Left lung (tissue), 10 donors: ENCODE data around the gene HMOX2. TPM values are rescaled to one million over a fixed set of nuclear protein-coding genes. Genes with fewer than 3 reads are reported as not detected.
A peak's percentile ranks its signal among the peaks of the same experiment; 100 is the strongest.

Experiments
- ATAC-seq: fragments of 200-7000 bp; cut with Tn5 transposase; one replicate; pipeline ENCODE4 v1.9.1; 2020; ENCODE audit warnings: moderate library complexity
- DNase-seq, 4 donors: peaks; one replicate each; pipeline ENCODE4 v3.0.0-alpha.2; 2013 to 2020
- H3K27ac ChIP-seq, 2 donors: fragments of 200-600 bp; sonication (generic) in 1 of 2; one replicate each; pipeline versions ENCODE4 v1.5.0 to v1.8.0; 2020 to 2021
- H3K27me3 ChIP-seq, 2 donors: fragments of 200-600 bp; sonication (generic) in 1 of 2; one replicate each; pipeline versions ENCODE4 v1.5.0 to v1.8.0; 2020 to 2021
- H3K36me3 ChIP-seq, 2 donors: fragments of 200-600 bp; sonication (generic) in 1 of 2; one replicate each; pipeline versions ENCODE4 v1.5.0 to v1.8.0; 2020 to 2021
- H3K4me1 ChIP-seq, 2 donors: fragments of 200-600 bp; one replicate each; pipeline ENCODE4 v1.8.0; 2021
- H3K4me3 ChIP-seq, 2 donors: fragments of 200-600 bp; sonication (generic) in 1 of 2; one replicate each; pipeline versions ENCODE4 v1.5.0 to v1.8.0; 2020 to 2021; ENCODE audit warnings: mild to moderate bottlenecking in 1 of 2
- H3K9me3 ChIP-seq, 2 donors: fragments of 200-600 bp; sonication (generic) in 1 of 2; one replicate each; pipeline versions ENCODE4 v1.5.0 to v1.8.0; 2020 to 2021
- intact Hi-C, 2 donors: fragments of 100-400 bp; cut with DNase I; formaldehyde crosslinking; loops; one replicate each; pipeline versions ENCODE4 v1.11.2 to v1.14.2; 2022
- polyA plus RNA-seq, 6 donors: library from polyadenylated mRNA; unstranded; fragments of 120-200 nt; gene quantifications; one replicate each; pipeline ENCODE4 v1.2.1, GENCODE V29; 2013; ENCODE audit not compliant: insufficient read length in 6 of 6
- total RNA-seq, 2 donors: library from RNA; stranded (reverse); fragmentation: NEBNext Ultra II Directional; extraction: Animal tissue kit (Norgen Biotek cat#: 25700); gene quantifications; one replicate each; pipeline ENCODE4 v1.2.1, GENCODE V29; 2021
- TF ChIP-seq, protein P1 (sequence below), 2 donors: fragments of 200-600 bp; sonication (generic) in 1 of 2; IDR thresholded peaks; one replicate each; pipeline versions ENCODE4 v1.5.0 to v1.8.0; 2021; ENCODE audit warnings: antibody characterized with exemption in 2 of 2
- donor health status: DM: no; HTN: yes; CAD: no.
- donor health status: DM: no; HTN: no; CAD: no.

HMOX2 gene
- total and polyA plus RNA-seq, 8 donors, result 36.2 to 52.1 (median 39.5) TPM

- no peak for ATAC-seq
- Histone ChIP-seq H3K27me3 (no peaks in the 10 kb centered on the region), H3K36me3 (peaks cover 0 to 49% of the 10 kb centered on the region in 2 donors), H3K9me3 (no peaks in the 10 kb centered on the region), H3K4me3 (no peak overlapping the region), H3K27ac (peak overlapping the region; percentile 40 to 75), H3K4me1 (peaks cover 22 to 57% of the 10 kb centered on the region in 2 donors)
- DNase-seq, result no peak
- intact Hi-C loops, result loop anchor here in 1 of 2 donors (10.0 kb wide), 1 partner anchor 71 kb away; no protein-coding TSS in a partner anchor
- TF ChIP-seq, protein P1, sequence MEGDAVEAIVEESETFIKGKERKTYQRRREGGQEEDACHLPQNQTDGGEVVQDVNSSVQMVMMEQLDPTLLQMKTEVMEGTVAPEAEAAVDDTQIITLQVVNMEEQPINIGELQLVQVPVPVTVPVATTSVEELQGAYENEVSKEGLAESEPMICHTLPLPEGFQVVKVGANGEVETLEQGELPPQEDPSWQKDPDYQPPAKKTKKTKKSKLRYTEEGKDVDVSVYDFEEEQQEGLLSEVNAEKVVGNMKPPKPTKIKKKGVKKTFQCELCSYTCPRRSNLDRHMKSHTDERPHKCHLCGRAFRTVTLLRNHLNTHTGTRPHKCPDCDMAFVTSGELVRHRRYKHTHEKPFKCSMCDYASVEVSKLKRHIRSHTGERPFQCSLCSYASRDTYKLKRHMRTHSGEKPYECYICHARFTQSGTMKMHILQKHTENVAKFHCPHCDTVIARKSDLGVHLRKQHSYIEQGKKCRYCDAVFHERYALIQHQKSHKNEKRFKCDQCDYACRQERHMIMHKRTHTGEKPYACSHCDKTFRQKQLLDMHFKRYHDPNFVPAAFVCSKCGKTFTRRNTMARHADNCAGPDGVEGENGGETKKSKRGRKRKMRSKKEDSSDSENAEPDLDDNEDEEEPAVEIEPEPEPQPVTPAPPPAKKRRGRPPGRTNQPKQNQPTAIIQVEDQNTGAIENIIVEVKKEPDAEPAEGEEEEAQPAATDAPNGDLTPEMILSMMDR (IDR thresholded peaks at IDR 0.05), result no peak
Measured at GRCh38 chr16:4513881-4514280, 37.7 kb downstream of the HMOX2 start.

- Histone ChIP-seq H3K9me3 (no peaks in the 10 kb centered on the region), H3K36me3 (peaks cover 0 to 41% of the 10 kb centered on the region in 2 donors), H3K4me3 (no peak overlapping the region), H3K27me3 (no peaks in the 10 kb centered on the region), H3K27ac (peak overlapping the region; percentile 40 to 75), H3K4me1 (peaks cover 22 to 57% of the 10 kb centered on the region in 2 donors)
- DNase-seq, result no peak
- intact Hi-C loops, result loop anchor here in 1 of 2 donors (10.0 kb wide), 1 partner anchor 70 kb away; no protein-coding TSS in a partner anchor
- TF ChIP-seq, protein P1 (IDR thresholded peaks at IDR 0.05), result no peak
- peak; percentile 4 for ATAC-seq
Measured at GRCh38 chr16:4514606-4515005, 38.4 kb downstream of the HMOX2 start.

DNA sequence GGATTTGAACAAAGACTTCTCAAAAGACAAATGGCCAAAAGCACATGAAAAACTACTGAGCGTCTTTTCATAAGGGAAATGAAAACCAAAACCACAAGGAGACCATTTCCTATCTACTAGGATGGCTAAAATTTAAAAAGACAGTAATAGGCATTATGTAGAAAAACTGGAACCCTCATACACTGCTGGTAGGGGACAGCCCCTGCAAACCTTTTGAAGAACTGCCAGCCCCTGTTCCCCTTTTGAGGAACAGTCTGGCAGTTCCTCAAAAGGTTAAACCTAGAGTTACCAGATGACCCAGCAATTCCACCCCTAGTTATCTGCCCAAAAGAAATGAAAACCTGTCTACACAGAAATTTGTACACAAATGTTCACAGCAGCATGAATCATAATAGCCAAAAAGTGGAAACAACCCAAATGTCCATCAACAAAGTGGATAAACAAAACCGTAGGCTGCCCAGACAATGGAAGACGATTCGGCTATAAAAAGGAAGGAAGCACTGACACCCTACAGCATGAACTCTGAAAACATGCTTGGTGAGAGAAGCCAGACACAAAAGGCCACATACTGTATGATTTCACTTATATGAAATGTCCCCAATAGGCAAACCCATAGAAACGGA lies 39.5 kb downstream of the HMOX2 start:
- Histone ChIP-seq H3K36me3 (peaks cover 0 to 30% of the 10 kb centered on the region in 2 donors), H3K9me3 (no peaks in the 10 kb centered on the region), H3K27ac (peak overlapping the region; percentile 40 to 75), H3K4me1 (peaks cover 22 to 53% of the 10 kb centered on the region in 2 donors), H3K4me3 (no peak overlapping the region), H3K27me3 (no peaks in the 10 kb centered on the region)
- TF ChIP-seq, protein P1 (IDR thresholded peaks at IDR 0.05), result no peak
- intact Hi-C loops, result loop anchor here in 1 of 2 donors (10.0 kb wide), 1 partner anchor 69 kb away; no protein-coding TSS in a partner anchor
- peak; percentile 43 for ATAC-seq
- no peak for DNase-seq

DNA sequence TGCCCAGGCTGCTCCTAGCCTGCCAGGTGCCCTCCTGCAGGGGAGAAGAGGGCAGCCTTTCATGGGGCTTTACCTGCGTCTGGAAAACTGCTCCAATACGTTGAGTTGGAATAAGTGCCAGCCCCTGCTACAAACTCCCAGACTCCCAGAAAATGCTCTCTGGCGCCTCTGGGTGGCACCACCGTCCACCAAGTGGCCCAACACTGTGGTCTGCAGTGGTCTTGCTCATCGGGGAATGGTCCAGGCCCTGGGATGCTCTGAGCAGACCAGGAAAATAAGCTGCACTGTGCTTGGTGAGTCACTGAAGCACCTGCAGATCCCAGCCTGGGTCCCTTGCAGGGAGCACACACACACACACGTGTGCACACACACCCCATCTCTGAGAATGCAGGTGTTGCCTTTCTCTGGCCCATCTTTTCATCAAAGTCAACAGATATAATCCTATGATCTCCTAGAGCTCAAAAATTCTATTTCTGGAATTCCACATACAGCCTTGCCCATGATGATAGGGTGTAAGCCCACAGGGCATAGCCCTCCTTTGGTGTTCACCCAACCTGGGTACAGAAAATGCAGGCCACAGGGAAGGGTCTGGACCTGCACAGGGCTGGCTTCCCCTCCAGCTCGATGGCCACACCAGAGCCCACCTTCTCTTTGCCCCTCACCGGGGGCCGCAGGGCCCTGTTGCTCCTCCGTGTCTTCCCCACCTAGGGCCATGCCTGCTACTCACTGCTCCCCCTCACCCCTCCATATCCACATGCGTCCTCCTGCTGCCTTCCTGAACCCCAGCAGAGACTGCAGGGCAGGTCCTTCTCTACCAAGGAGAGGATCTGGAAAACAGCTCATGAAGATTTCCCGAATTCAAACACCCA lies 41.8 kb downstream of the HMOX2 start:
- peak in 1 of 4 donors; percentile 63 for DNase-seq
- H3K4me3 ChIP-seq, result no peak overlapping the region
- no peak overlapping the region for H3K27ac ChIP-seq
- ATAC-seq, result peak; percentile 34
- peaks cover 22 to 47% of the 10 kb centered on the region in 2 donors for H3K4me1 ChIP-seq
- TF ChIP-seq, protein P1 (IDR thresholded peaks at IDR 0.05), result peak in 1 of 2 donors; percentile 35
- intact Hi-C loops, result loop anchor here in 1 of 2 donors (10.0 kb wide), 1 partner anchor 67 kb away; no protein-coding TSS in a partner anchor
- no peaks in the 10 kb centered on the region for H3K9me3 ChIP-seq
- H3K36me3 ChIP-seq, result peaks cover 0 to 10% of the 10 kb centered on the region in 2 donors
- no peaks in the 10 kb centered on the region for H3K27me3 ChIP-seq
